ENCODE measurements around the gene RIPOR2. TPM values are rescaled to one million over a fixed set of nuclear protein-coding genes. Genes with fewer than 3 reads are reported as not detected.
A peak's percentile ranks its signal among the peaks of the same experiment; 100 is the strongest.

Gene RIPOR2
- total RNA-seq, 2 experiments from 2014 or later = 88.3 to 96.3 TPM

GRCh38 chr6:24922814-24923213, 12.9 kb downstream of the RIPOR2 start:
- DNase-seq = no peak
- peaks cover 8% of the 10 kb centered on the region for H3K9me3 Mint-ChIP-seq
- no peak for ATAC-seq
- peaks cover 86% of the 10 kb centered on the region for H3K4me1 Mint-ChIP-seq (ENCODE audit: low read depth)
- peaks cover 4% of the 10 kb centered on the region for H3K27me3 Mint-ChIP-seq
- H3K36me3 Mint-ChIP-seq (ENCODE audit: low read depth) = peaks cover 21% of the 10 kb centered on the region
- peak overlapping the region; percentile 45 for H3K4me3 Mint-ChIP-seq
- intact Hi-C loops (cut with micrococcal nuclease) = no loop called here
- H3K27ac Mint-ChIP-seq = peak overlapping the region; percentile 94
- CTCF ChIA-PET = interaction anchor here (1.2 to 15.2 kb wide), 3 partner anchors 14 to 69 kb away, joined by 4 to 237 read pairs (median 5); partner anchors contain the start of gene RIPOR2
- POLR2A ChIA-PET = interaction anchor here (5.4 to 13.3 kb wide), 2 partner anchors 12 kb away, joined by 53 to 191 read pairs; partner anchors contain the start of gene RIPOR2
- no peak for TF ChIP-seq CTCF (IDR thresholded peaks at IDR 0.05)

GRCh38 chr6:24922170-24922569, 13.6 kb downstream of the RIPOR2 start:
- DNase-seq = no peak
- no peak for TF ChIP-seq CTCF (IDR thresholded peaks at IDR 0.05)
- peaks cover 2% of the 10 kb centered on the region for H3K9me3 Mint-ChIP-seq
- H3K4me3 Mint-ChIP-seq = peak overlapping the region; percentile 45
- H3K27ac Mint-ChIP-seq = peak overlapping the region; percentile 94
- H3K36me3 Mint-ChIP-seq (ENCODE audit: low read depth) = peaks cover 15% of the 10 kb centered on the region
- peaks cover 82% of the 10 kb centered on the region for H3K4me1 Mint-ChIP-seq (ENCODE audit: low read depth)
- CTCF ChIA-PET = interaction anchor here (1.0 to 15.2 kb wide), 4 partner anchors 15 to 70 kb away, joined by 3 to 237 read pairs (median 4); partner anchors contain the start of gene RIPOR2
- ATAC-seq = peak; percentile 9
- H3K27me3 Mint-ChIP-seq = peaks cover under 1% of the 10 kb centered on the region
- POLR2A ChIA-PET = interaction anchor here (1.0 to 13.3 kb wide), 3 partner anchors 11 to 52 kb away, joined by 3 to 191 read pairs (median 53); partner anchors contain the start of gene RIPOR2
- intact Hi-C loops (cut with micrococcal nuclease) = no loop called here

DNA sequence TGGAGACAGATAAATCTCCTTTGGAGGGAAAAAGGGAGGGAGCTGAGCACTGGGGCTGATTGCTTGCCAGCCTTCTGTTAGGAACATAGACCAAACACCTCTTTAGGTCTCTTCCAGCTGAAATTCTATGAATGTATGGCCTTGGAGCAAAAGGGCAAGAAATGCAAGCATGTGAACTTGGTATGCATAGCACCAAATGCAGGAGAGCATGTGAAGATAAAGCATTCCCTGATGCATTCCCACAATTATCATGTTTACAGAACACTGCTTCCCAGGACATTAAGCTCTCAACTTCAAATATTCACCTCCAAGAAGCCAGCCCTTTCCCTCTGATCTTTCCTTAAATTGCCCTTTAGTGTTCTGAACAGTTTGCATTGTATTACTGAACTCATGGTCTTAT, 15.6 kb downstream of the RIPOR2 start:
- CTCF ChIA-PET = interaction anchor here (1.2 to 15.2 kb wide), 9 partner anchors 10 to 107 kb away, joined by 3 to 237 read pairs (median 18); partner anchors contain the start of gene RIPOR2
- POLR2A ChIA-PET = interaction anchor here (0.6 to 13.3 kb wide), 10 partner anchors 9 to 1099 kb away, joined by 3 to 191 read pairs (median 4); partner anchors contain the start of gene RIPOR2
- peak overlapping the region; percentile 69 for H3K4me3 Mint-ChIP-seq
- peaks cover 81% of the 10 kb centered on the region for H3K4me1 Mint-ChIP-seq (ENCODE audit: low read depth)
- ATAC-seq (no peak), DNase-seq (no peak)
- H3K36me3 Mint-ChIP-seq (ENCODE audit: low read depth) = peaks cover 12% of the 10 kb centered on the region
- no peaks in the 10 kb centered on the region for H3K9me3 Mint-ChIP-seq
- H3K27me3 Mint-ChIP-seq = no peaks in the 10 kb centered on the region
- H3K27ac Mint-ChIP-seq = peak overlapping the region; percentile 94
- TF ChIP-seq CTCF (IDR thresholded peaks at IDR 0.05) = no peak
- intact Hi-C loops (cut with micrococcal nuclease) = no loop called here

GRCh38 chr6:24919056-24919892, 16.5 kb downstream of the RIPOR2 start:
- ChIA-PET CTCF (interaction anchor here (0.9 to 15.2 kb wide), 13 partner anchors 9 to 152 kb away, joined by 3 to 237 read pairs (median 7); partner anchors contain the start of gene RIPOR2), POLR2A (interaction anchor here (0.6 to 13.3 kb wide), 13 partner anchors 9 to 1100 kb away, joined by 3 to 191 read pairs (median 4); partner anchors contain the start of gene RIPOR2)
- ATAC-seq = peak; percentile 11
- H3K9me3 Mint-ChIP-seq = no peaks in the 10 kb centered on the region
- no peak for TF ChIP-seq CTCF (IDR thresholded peaks at IDR 0.05)
- intact Hi-C loops (cut with micrococcal nuclease) = no loop called here
- no peaks in the 10 kb centered on the region for H3K27me3 Mint-ChIP-seq
- H3K27ac Mint-ChIP-seq = peak overlapping the region; percentile 94
- peaks cover 82% of the 10 kb centered on the region for H3K4me1 Mint-ChIP-seq (ENCODE audit: low read depth)
- H3K4me3 Mint-ChIP-seq = peak overlapping the region; percentile 69
- peak; percentile 46 for DNase-seq
- peaks cover 11% of the 10 kb centered on the region for H3K36me3 Mint-ChIP-seq (ENCODE audit: low read depth)
